Stimulated activated naive CD8-positive, alpha-beta T cell treated with anti-CD3 and anti-CD28 coated beads, Interleukin-15, Interleukin-2, amounts not matched to agents 100 U/mL and 50 U/mL, for 24 hours (primary cell): ENCODE data around the gene BAHCC1.

Source experiments
- ATAC-seq: fragments of 150-1000 bp; cut with Tn5 transposase; one replicate; pipeline ENCODE4 v1.10.0; 2021
- DNase-seq: peaks from one replicate; pipeline ENCODE4 v3.0.0; 2021

The BAHCC1 gene

DNA sequence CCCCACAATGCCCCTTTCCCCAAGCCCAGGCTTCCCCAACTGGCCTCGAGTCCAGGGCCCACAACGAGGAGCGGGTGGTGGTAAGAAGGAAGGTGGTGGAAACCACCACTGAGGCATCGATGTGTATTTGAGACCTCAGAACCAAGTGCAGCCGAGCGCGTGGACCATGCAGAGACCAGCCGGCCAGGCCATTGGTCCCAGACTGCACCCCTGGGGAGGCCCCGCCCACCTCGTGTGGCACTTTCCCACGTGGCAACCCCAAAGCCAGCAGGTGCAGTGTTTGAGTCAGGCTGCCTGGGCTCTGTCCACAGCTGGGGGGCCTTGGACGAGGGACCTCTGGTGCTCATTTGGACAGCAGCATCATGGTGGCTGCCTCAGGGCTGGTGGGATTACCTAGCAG is 28.1 kb upstream of the BAHCC1 start:
- DNase-seq = no peak
- no peak for ATAC-seq

DNA sequence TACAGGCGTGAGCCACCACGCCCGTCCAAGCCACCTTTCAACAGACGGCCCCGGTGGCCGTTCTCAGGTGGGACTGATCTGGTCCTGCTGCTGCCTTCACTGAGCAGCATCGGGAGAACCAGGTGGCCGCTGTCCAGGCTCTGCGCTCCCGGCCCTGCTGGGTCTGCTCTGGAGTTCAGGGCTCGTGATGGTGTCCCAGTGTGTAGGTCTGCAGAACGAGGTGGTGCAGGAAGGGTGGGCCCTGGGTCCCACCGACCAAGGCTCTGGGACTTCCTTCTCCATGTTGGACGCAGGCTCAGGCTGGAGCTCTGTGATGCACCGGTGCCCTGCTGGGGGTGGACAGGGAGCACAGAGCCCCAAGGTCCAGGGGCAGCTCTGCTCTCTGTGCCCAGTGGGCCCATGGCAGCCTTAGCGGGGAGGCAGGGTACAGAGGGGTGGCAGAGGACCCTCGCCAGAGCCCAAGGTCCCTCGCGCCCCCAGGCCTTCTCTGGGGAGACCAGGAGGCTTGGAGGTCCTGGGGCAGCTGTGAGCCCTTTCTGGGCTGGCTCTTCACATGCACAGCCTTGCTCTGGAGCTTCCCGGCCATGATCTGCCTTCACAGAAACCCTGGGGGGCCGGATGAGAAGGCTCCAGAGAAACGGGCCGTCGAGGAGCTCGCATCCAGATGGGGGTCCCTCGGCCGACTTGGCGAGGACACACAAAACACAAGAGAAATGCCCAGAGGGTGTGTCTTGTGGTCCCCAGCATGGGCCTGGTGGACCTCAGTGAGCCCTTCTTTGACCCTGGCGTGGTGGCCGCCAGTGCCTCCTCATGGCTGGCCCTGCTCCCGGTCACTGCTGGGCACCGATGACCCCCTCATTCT is 26.9 kb upstream of the BAHCC1 start:
- ATAC-seq (no peak), DNase-seq (no peak)

DNA sequence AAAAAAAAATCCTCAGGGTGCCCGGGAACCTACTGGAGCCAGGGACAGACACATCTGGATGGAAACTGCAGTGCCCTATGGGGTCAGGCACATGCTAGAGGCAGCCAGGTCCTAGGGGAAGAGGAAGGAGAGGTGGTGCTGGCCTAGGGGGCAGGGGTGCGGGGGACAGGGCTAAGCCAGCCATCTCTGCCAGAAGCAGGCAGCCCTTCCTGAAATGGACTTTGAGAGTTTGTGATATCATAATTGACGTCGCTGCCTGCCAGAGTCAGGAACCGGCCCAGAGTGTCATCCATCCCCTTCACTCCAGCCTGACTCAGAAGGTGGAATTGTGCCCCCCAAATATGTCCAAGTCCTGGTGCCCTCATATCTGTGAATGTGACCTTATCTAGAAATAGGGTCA is 25.0 kb upstream of the BAHCC1 start:
- ATAC-seq = no peak
- DNase-seq = no peak

DNA sequence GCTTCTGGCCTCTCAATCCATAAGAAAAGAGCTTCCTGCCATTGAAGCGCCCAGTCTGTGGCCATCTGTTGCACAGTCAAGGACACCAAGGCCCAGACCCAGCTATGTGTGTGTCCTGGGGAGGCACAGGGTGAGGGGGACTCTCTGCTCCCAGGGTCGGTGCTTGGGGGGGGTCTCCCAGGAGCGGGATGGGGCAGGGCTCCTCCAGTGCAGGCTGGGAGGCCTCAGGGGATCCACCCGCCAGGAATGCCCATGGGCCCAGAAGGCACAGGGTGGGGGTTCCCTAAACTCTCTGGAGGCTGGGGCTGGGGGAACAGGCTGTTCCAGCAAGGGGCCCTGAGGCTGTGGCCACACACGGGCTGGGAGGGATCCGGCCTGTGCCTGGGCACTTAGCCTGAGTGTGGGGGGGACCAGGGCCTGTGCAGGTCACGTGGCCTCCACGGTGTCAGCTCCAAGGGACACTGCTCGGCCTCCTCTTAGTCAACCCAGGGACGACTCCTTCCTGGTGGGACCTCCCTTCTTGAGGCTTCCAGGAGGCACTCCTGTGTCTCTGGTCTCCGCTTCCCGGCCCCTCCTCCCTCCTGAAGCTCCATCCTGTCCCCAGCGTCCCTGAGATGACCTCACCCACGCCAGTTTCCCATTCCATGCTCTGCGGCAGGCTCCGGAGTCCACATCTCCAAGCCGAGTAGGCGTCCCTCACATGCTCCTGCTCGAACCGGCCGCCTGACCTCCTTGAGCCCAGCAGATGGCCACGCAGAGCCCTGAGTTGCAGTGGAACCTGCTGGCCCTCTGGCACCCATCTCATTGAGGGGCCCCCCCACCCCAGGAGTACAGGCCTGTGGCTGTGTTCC is 23.1 kb upstream of the BAHCC1 start:
- no peak for DNase-seq
- ATAC-seq = no peak

DNA sequence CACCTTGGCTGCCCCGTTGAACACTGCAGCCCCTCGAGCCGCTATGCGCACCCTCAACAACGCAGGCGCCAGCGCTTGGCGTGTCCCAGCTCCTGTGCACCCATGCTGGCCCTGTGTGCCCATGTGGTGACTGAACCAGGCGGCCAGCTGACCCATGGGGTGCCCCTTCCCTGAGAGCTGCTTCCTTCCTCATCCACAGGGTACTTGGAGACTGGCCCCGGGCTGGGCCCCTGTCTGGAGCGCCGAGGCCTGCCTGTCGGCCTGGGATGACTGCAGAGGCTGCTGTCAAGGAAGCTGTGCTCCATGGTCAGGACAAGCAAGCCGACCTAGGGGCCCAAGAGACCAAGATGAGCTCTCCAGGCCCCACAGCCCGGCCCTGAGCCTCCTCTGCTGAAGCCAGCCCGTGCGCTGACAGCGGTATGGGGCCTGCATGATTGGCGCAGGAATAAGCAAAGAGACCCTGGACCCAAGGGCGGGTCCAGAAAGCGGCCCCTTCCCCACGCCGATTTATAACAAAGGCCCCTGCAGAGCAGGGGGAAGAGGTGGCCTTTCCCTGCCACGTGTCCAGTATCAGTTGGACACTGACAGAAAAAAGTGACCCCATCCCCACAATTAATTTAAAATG is 21.6 kb upstream of the BAHCC1 start:
- ATAC-seq = no peak
- DNase-seq = no peak

DNA sequence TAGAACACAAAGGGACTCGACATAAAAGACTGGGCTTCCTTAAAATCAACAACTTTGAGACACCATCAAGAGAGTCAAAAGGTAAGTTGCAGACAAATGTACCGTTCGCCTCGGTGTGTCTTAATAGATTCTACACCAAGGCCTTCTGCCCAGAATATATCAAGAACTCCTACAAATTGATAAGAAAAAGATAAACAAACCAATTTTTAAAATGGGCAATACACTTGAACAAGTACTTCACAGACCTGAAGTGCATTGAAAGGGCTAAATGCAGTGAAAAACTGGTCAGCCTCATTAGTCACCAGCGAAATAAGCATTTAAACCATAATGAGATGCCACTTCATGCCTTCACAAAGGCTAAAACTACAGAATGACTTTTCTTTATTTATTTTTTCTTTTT is 20.4 kb upstream of the BAHCC1 start:
- DNase-seq (no peak), ATAC-seq (no peak)

DNA sequence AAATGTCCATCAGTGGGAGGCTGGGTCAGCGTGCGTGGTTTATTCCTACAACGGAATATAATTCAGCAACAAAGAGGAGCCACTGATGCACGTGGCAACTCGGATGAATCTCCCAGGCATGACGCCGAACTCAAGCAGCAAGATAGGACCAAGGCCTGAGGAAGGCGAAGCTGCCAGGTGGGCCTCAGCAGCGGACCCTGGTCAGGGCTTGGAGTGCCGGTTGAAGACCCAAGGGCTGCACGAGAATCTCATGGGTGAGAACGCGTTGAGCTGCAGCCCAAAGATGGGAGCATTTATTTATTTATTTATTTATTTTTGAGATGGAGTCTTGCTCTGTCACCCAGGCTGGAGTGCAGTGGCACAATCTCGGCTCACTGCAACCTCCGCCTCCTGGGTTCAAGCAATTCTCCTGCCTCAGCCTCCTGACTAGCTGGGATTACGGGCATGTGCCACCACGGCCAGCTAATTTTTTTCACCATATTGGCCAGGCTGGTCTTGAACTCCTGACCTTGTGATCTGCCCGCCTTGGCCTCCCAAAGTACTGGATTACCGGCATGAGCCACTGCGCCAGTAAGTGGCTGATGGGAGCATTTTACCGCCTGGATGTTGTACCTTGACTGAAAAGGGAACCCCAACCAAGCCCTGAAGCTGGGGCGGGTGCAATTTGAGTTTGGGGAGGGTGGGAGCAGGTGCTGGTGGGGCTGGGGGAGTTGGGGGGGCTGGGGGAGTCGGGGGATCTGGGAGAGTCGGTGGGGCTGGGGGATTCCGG is 18.1 kb upstream of the BAHCC1 start:
- no peak for ATAC-seq
- no peak for DNase-seq

DNA sequence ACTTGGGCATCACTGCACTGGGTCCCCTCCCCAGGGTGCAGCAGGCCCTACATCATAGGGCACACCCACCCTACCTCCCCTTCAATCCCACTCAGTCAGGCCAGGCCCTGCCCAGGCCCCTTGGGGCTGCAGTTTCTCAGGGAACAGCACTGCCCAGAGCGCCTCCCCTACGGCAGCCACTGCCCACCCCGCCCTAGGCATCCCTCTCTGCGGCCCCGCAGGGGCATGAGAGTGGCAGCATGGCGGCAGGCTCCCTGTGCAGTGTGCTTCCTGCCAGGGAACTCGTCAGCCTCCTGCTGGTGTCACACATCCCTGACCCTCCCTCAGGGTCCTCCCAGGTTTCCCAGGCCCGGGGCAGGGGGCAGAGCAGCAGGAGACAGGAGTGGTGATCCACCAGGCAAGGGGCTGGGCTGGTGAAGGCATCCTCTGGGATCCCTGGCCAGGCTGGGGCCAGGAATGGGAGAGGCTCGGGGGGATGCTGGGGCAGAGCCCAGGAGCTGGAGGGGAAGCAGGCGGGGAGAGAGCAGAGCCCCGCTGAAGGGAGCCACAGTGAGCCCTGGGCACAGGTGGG is 16.2 kb upstream of the BAHCC1 start:
- ATAC-seq (no peak), DNase-seq (no peak)

DNA sequence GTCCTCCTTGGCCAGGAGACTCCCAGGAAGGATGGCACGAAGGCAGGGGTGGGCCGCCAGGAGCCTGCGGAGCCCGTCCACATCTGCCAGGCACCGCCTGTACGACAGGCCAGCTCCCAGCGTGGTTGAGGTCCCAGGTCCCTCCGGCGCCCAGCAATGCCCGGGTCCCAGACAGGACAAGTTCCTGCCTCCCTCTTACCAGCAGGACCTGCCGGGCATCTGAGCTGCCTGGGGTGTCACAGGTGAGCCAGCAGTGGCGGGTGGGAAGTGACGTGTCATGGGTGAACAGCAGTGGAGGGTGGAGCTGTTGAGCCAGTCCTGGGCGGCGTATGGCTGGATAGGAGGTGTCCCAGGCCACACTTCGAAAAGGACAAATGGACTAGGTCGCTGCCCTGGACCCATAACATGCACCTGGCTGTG is 15.7 kb upstream of the BAHCC1 start:
- ATAC-seq (no peak), DNase-seq (no peak)

DNA sequence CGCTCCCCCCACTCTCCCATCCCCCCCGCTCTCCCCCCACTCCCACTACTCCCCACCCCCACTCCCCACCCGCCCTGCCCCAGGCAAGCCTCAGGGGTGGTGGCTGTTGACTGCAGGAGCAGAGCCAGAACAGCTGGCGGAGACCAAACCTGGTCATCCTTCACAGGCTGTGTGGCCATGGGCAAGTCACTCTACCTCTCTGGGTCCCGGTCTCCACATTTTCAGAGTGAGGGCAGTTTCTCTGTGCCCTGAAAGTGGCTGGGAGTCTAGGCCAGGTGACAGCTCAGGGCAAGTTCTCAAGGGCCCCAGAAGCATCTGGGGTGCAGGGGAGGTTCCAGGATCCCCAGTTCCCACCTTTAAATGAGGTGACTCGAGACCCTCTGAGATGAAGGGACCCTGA is 15.1 kb upstream of the BAHCC1 start:
- DNase-seq (no peak), ATAC-seq (no peak)

DNA sequence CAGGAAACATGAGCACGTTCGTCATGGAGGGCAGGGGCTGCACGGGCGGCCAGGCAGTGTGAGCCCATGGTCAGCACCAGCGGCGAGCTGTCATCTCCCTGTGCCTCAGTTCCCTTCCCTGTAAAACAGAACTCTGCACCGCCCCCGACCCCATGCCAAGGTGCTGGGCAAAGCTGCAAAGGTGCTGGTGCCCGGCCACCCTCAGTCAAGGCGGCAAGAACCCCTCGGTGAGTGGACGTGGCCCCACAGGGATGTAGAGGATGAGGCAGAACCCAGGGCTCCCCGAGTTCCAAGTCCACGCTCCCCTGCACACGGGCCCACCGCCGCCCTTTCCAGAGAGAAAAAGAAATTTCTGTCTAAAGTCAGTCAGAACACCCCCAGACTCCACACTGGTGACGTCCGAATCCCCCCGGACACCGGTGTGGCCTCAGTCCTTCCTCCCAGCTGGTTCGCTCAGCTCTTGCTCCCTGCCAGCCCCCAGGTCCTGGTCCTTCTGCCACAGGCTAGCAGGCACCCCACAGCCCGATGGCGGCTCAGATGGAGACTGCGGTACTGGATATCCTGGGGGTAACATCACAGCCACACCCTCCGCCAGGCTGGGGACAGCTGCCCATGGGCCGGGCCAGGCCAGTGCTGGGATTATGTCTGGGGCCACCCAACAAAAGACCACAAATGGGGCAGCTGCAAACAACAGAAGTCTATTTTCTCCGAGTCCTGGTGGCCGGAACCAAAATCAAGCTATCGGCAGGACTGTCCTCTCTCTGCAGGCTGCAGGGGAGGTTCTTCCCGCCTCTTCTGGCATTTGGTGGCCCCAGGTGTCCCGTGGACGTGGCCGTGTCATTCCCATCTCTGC is 14.4 kb upstream of the BAHCC1 start:
- no peak for ATAC-seq

DNA sequence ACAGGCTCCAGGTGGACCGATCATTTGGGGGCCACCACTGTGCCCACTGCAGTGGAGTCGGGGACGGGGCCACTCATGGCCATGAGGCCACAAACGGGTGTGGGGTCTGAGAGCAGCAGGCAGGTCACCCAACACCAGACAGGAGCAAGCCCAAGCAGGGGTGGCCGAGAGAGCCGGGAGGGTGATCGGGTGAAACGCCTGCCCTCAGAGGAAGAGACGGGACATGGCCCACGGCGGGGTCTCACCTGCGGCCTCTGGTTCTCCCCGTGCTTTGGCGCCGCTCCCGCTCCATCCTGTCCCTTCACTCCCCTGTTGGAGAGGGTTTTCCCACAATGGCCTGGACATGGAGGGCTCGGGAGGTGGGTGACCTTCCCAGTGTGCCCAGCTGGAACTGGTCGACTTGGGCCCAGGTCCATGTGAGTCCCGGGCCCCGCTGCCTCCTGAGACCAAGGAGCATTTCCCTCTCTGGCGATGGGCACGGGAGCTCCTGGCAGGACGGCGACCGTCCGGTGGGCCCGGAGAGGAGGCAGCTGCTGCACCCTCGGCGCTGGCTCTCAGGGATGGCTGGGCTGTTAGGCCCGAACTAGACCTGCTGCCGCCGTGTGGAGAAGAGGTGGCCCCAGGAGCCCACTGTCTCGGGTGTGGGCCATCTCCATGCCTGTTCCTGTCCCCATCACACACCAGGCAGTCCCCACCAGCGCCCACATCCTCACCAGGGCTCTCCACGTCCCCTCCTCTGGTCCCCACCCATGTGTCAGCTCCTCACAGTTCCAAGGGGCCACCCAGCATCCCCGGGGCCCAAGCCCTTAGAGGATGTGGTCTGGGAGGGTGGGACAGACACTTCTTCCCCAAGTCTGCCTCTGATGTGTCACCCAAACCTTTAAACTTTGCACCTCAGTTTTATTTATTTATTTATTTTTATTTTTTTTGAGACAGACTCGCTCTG is 13.4 kb upstream of the BAHCC1 start:
- DNase-seq (no peak), ATAC-seq (no peak)

More for the DNA sequence above, 14.4 kb upstream of the BAHCC1 start:
- DNase-seq = no peak

DNA sequence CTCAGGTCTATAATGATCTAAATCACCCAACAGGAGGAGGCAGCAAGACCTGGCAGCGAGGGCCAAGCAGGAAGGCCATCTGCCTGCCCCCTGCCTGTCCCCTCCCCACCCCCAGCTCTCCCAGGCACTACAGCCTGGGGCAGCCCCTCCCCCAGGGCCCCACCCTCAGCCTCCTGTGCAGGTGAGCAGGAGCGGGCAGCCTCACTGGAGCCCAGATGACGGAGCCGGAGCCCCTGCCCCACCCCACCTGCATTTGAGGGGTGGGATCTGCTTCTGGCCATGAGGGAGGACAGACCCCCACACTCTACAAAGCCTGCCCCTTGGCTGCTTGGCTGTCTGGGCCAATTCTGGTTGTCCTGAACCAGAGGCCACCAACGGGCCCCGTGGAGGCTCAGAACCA is 12.4 kb upstream of the BAHCC1 start:
- ATAC-seq (no peak), DNase-seq (no peak)

DNA sequence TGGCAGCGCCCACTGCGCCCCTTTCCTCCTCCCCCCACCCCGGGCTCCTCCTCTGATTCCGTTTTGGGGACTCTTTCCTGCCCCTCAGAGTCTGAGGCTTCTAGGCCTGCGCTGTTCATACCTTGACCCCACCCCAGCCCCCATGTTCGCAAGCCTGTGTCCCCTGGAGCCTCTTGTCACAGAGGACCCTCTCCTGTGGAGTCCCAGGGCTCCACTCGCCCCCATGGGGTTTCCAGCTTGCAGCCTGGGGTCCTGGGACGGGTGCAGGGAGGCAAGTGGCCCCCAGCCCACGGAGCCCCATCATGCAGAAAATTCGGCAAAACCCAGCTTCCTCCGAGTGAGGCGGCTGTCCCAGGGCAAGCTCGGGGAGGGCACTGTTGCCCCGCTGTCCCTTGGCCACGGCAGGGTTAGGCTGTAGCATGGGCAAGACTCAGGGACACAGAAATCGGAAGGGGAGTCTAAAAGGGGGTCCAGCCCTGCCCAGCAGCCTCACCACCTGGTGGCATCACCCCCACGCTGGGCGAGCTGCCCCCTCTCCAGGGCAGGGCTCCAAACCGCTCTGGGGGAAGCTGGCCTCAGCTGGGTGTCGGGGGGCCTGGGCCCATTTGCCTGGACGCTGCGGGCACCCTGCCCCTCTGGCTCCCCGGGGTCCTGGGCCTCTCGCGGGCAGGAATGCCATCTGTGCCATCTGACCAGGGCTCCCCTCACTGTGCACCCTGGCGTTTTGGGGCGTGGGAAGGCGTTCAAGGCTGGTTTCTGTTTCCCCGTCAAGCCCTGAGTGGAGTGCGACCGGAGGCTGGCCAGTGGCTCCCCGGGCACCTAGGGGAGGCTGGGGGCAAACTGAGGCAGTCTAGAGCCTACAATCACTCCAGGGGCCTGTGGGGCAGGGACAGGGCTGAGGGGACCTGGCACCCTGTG is 11.5 kb upstream of the BAHCC1 start:
- ATAC-seq (no peak), DNase-seq (no peak)

DNA sequence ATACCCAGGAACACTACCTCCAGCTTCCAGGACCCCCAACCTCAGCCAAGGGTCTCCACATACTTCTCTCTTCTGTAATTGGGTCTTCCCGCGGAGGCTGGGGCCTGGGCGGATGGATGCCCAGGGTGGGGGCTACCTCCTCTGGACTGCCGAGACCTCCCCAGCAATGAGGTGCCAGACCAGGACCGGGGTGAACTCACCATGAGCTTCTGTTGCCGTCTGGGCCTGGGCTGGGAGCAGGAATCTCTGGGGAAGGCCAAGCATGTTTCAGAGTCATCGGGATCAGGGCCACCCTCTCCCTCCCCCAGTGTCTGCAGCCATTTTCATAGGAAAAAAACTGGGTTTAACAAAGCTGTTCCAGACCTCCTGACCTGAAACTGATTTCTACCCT is 10.3 kb upstream of the BAHCC1 start:
- ATAC-seq (no peak), DNase-seq (no peak)

DNA sequence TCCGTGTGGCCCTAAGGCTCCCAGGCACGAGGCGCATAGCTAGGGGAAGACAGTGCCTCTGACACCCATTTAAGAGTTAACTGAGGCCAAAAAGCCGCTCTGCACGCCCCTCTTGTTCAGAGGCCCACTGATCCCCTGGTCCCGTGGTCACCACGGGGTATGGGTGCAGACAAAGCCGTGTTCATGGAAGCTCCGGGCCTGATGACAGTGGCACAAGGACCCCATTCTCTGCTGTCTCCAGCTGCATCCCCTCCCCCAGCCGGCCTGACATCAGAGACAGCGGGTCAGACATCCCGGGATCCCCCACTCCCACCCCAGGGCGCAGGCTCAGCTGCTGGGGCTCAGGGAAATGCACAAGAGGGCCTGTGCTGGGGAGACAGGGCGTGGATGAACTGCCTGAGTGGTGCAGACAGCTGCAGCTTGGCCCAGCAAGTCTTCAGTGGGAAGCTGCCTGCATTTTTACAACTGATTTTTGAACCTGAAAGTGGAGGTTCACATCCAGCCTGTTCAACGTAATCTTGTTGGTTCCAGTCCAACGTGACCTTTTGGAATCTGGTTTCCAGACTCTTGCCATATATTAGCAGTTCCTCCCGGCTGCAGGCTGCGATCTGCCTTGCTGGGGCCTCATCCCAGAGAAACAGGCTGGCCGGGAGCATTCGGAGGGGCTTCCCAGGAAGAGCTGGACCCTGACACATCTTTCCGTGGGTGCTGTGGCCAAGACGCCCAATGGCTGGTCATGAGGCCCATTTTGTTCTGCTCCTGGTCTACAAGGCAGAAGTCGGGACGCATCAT is 9.7 kb upstream of the BAHCC1 start:
- no peak for DNase-seq
- no peak for ATAC-seq

DNA sequence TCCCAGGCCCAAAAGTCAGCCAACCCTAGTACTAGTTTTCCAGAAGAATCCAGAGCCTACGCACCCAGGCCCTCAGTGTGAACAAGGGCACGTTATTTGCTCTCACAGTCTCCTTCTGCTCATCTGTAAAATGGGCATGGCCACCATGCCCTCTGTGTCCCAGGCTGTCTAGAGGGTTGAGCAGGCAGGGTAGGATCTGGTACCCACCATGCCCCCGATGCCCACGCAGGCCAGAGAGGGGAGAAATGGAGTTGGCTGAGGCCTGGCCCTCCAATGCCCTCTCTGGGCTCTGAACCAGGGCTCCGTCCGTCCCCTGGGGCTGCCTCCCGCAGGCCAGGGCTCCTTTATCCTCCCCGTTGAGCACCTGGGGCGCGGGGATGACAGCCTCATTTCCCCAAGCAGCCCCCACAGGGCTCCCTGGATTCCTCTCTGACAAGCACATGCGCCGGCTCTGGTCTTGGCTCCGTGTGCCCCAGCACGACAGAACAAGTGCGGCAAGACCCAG is 9.1 kb upstream of the BAHCC1 start:
- no peak for ATAC-seq
- no peak for DNase-seq
